NCI-H2227 (cell line): Measurements from ENCODE around the gene GLRX3.
A peak's percentile ranks its signal among the peaks of the same experiment; 100 is the strongest.
"Not testable (repeated sequence)": the region's sequence is repeated elsewhere in the genome, so short reads cannot be mapped to it uniquely, and the experiment has no call there.

ENCODE experiments used
- DNase-seq: peaks from one replicate; lab custom pipeline; 2025; ENCODE audit not compliant: unreplicated experiment; lab: John Stamatoyannopoulos, UW

GLRX3 gene

DNA sequence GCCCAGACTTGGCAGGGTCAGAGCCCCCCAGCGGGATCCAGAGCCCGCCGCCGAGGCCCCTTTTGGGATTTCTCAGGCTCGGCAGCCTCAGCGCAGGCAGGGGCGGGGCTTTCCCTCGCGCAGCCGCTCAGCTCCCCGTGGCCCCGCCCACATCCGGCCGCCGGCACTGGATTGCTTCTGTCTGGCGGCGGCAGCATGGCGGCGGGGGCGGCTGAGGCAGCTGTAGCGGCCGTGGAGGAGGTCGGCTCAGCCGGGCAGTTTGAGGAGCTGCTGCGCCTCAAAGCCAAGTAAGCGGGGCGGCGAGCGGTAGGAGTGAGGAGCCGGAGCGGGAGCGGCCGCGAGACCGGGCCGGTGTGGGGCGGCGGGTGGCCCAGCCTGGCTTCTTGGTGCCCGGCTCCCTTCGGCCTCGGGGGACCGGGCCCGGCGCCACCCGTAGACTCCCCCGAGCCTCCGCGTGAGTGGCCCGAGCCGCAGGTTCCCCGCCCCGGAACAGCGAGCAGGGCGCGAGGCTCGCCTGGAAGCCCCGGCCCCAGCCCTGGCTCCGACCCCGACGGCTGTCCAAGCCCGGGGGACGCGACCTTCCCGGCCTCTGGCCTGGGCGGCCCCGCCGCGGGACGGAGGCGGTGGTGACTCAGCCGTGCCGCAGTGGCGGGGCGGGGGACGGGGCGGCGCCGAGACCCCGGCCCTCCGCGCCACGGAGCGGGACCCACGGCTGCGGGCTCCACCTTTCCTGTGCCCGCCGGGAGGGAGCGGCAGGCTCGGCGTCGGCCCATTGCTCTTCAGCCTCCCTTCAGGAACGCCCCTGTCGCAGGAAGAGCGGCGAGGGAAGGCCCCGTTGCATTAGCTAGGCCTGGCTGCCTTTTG, at the start of gene GLRX3:
GLRX3 (plus strand) TSS at position 166 of the 864 bp plus-strand sequence; CDS start at position 196, 30 bp downstream.
- DNase-seq, result peak; percentile 86

DNA sequence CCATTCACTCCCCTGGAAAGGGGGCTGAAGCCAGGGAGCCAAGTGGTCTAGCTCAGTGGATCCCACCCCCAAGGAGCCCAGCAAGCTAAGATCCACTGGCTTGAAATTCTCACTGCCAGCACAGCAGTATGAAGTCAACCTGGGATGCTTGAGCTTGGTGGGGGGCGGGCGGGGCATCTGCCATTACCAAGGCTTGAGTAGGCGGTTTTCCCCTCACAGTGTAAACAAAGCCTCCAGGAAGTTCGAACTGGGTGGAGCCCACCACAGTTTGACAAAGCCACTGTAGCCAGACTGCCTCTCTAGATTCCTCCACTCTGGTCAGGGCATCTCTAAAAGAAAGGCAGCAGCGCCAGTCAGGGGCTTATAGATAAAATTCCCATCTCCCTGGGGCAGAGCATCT, 45.6 kb upstream of the GLRX3 start:
- not testable (repeated sequence) for DNase-seq

DNA sequence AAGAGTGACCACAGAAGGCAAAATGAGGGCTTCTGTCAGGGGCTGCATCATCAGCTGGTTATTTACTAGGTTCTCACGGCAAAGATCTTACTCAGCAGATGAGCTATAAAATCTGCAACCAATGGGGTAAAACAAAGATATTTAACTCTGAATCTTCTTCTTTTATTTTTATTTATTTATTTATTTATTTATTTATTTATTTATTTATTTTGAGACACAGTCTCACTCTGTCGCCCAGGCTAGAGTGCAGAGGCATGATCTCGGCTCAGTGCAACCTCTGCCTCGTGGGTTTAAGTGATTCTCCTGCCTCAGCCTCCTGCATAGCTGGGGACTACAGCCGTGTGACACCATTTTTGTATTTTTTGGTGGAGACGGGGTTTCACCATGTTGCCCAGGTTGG, 36.8 kb upstream of the GLRX3 start:
- DNase-seq, result no peak

DNA sequence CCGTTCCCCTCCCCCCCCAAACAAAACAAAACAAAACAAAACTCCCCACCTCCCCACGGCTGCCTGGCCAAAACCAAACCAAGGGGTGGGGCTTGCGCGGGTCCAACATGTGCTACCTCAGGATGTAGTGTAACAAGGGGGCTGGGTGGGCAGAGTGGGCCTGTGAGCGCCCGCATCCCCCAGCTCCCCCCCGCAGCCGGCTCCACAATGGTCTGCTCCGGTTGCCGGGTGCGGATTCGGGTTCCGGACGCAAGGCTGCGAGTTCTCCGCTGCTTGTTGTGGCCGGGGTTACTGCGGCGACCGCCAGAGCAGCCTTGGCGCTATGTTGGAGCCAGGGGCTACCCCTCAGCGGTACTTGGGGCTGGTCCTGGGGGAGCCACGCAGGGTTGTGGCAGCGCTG, 30.5 kb upstream of the GLRX3 start:
- no peak for DNase-seq

DNA sequence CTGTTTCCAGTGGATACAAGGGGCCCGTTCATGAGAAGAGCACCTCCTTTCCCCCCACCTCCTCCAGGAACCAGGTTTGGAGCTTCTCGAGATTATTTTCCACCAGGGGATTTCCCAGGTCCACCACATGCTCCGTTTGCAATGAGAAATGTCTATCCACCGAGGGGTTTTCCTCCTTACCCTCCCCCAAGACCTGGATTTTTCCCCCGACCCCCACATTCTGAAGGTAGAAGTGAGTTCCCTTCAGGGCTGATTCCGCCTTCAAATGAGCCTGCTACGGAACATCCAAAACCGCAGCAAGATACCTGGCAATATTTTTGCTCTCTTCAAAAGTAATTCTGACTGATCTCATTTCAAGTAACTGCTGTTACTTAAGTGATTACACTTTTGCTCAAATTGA, 28.0 kb upstream of the GLRX3 start:
- DNase-seq, result not testable (repeated sequence)

DNA sequence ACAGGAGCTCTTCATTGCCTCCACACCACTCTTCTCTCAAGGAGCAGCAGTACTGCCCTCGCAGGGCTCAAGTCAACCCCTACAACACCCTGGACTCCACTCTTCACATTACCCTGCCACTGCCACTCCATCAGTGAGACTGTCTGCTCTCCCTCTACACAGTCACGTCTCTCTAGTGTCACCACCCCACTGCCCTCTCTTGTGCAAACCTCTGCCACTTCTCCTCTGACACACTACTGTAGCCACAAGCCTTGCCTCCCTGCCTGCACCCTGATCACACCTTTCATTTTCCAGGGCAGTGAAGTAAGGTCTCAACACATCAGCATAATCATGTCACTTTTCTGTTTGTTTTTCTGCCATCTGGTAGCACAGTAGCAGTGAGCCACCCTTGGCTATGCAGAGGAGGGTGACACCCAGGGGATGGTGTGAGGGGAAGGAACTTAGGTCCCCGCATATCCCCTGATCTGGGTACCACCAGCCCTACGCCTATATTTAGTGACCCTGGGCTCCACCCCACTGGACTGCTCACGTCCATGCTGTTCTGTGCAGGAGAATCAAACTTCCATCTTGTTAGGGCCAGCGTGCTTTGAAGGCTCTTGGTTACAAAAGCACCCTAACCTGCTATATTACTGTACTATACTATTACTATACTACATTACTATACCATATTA, 27.1 kb upstream of the GLRX3 start:
- no peak for DNase-seq

DNA sequence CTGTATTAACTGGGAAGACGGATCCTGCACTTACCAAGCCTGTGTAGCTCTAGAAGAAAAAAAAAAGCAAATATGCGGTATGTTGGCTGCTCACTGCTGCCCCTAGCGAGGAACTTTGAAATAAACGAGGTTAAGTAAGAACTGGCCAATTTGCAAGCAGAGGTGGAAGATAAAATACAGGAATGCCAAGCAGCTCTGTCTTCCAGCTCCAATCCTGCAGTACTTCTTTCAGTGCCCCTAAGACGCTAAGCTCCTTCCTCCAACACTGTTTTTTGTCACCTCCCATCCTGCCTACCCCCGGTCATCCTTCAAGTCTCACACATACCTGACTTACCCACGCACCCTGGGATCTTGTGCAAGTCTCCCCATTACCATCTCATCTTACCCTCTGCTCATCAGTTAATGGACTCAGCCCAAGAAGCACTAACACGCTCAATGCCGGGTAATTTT, 26.4 kb upstream of the GLRX3 start:
- DNase-seq, result peak; percentile 75

DNA sequence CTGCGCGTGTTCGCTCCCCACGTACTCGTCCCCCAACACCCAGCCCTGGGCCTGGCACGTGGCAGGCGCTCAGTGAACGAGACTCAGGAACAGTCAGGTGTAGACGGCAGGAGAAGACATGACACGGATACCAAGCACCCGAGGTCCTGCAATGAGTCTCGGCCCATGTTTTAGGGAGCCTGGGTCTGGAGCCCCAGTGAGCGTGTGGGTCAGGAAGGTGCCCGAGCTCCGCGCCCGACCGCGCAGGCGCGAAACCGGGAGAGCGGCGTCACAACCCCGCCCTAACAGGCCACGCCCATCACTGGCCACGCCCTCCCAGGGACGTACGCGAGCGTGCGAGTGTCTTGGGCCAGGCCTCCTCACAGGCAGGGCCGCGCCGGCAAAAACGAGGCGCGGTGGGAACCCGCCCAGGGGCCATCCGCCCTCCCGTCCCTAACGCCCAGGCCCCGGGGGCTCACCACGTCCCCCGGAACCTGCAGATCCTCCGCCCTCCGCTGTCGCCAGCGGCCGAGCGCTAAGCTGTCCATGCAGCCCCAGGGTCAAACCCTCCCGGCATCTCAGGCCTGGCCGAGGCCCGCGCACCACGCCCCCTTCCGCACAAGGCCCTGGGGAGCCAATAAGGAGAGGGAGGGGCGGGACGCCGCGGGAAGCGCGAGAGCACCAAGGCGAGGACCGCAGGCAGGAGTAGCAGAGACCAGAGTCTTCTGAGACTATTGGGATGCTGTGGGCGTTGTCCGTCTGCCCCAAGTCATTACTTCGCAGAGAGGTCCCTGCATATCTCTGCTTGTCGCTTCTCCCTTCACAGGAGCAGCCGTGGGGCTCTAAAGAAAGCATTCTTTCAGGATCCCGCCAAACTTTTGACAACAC, 25.7 kb upstream of the GLRX3 start, which contains the start of gene C10orf143:
C10orf143 (minus strand) TSS at position 585 of the 867 bp plus-strand sequence; CDS start at position 527, 58 bp downstream.
- DNase-seq, result peak; percentile 92

DNA sequence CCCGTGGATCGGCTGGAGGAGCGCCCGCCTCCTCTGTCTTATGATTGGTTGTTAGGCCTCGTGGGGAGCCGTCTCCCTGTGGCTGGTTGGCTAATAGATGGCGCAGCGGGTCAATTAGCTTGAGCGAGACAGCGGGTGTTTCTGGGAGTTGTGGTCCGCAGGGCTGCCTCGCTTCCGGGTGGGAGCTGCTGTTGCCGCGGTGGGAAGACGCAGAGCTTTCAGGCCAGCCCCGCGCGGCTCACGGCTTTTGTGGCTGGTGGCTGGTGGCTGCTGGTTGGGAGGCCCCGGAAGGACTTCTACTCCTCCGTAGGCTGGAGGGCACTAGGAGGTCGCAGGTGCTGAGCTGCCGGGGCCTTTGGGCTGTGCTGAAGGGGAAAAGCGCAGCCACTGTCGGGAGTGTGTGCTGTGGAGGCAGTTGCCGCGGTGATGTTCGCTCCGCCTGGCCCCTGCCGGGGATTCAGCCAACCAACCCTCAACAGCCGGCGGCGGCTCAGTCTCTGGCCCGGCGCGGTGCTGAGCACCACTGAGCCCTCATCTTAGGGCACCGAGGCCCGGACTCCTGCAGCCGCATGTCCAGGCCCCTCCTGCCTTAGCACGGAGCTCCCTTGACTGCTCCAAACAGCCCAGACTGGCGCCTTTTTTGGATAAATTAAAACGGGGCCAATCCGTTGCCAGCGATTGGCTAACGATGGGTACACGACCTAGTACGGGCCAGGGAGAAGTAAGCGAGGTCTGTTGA, 24.9 kb upstream of the GLRX3 start:
- peak; percentile 94 for DNase-seq

DNA sequence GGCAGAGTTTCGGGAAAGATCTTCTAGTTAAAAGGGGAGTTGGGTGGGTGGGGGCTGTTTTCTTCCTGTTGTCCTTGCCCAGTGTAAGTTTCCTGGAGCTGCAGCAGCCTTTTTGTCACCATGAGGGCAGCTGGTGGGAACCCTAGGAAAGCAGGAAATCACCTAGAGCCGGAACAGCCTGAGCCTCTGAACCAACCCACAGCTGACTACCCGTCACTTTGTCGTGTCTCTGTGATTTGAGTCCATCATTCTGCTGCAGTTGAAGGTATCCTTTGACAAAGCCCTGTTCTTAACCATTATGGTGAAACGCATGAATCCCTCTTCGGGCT, 24.4 kb upstream of the GLRX3 start:
- DNase-seq, result no peak

DNA sequence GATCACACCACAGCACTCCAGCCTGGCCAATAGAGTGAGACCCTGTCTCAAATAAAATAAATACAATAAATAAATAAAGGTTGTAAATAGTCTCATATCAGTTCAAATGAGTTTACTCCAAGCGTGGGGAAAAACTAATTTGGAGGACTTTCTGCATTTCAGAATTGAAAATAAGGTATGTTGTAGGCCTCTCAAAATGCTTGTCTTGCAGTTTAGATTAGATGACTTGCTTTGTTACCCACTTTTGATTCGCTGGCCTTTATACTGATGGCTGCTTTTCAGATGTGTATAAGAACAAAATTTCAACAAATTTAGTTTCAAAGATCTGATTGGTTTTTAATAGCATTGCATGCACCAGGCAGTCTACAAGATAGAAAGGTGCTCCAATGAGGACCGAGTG, 23.4 kb upstream of the GLRX3 start:
- no peak for DNase-seq

DNA sequence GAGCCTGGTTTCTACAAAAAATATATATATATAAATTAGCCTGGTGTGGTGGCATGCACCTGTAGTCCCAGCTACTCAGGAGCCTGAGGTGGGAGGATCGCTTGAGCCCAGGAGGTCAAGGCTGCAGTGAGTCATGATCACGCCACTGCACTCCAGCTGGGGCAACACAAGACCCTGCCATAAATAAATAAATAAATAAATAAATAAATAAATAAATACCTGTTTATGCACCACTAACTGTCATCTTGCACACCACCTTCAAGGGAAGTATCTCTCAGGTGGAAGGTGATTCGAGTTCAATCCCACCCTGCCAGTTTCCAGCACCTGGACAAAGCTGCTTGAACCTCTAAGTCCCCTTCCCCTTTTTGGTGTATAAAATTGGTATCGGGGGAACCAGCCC, 19.2 kb upstream of the GLRX3 start:
- not testable (repeated sequence) for DNase-seq

DNA sequence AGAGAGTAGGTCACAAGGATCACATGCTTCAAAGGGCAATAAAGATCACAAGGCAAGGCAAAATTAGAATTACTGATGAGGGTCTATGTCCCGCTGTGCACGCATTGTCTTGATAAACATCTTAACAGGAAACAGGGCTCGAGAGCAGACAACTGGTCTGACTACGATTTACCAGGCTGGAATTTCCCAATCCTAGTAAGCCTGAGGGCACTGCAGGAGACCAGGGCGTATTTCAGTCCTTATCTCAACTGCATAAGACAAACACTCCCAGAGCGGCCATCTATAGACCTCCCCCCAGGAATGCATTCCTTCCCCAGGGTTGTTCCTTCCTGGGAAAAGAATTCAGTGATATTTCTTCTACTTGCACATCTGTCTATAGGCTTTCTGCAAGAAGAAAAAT, 18.7 kb upstream of the GLRX3 start:
- not testable (repeated sequence) for DNase-seq

DNA sequence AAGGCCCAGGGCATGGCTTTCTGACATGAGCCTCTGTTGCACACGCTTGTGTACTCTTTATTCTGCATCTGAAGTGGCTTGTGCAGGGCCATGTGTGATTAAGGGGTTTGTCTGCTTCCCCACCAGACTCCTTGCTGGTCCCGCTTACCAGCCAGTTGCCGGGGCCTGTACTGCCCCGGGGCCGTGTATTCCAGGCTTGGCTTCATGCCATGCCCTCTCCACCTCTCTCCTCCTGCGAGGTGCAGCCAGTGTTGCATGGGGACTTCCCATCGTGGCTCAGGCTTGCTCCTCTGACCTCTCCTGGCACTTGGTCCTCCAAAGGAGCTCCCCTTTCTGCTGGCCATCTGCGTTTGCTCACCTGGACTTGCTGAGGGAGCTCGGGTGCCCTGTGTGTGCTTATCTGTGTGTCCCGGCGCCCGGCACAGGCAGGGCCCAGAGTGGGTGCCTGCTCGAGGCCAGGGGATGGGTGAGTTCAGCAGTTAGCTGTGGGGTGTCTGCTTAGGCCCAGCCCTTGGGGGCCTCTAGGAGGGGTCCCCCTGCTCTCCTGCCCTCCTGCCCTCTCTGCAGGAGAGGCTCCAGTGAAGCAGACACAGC, 14.6 kb upstream of the GLRX3 start:
- no peak for DNase-seq

DNA sequence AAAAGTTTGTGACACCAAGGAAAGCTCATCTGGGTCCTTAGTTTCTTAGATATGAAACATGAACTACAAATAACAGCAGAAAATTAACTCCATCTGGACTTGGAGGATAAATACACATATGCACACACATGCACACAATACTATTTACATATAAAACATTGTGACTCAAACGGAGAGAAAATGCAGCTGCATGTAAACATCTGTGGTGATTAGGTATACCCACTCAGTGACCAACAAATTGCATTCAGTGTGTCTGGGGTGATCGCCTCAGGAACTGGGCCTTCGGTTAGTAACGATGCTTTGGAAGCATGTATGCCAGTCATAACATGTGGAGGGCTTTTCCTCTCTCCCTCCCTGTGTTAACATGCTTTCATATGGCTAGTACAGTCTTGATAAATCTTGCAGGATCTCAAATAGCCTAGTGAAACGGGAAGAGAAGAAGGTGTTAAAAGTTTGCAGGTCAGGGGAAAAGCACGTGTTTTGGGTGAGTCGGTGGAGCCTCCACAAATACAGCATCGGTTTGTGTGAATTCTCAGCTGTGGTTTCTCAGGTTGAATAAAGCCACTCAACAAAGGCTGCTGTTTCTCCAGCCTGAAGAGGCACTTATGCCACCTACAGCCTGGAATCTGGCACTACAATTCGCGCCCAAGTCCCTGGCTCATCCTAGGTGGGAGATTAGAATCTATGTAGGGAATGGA, 8.7 kb upstream of the GLRX3 start:
- DNase-seq, result peak; percentile 57

DNA sequence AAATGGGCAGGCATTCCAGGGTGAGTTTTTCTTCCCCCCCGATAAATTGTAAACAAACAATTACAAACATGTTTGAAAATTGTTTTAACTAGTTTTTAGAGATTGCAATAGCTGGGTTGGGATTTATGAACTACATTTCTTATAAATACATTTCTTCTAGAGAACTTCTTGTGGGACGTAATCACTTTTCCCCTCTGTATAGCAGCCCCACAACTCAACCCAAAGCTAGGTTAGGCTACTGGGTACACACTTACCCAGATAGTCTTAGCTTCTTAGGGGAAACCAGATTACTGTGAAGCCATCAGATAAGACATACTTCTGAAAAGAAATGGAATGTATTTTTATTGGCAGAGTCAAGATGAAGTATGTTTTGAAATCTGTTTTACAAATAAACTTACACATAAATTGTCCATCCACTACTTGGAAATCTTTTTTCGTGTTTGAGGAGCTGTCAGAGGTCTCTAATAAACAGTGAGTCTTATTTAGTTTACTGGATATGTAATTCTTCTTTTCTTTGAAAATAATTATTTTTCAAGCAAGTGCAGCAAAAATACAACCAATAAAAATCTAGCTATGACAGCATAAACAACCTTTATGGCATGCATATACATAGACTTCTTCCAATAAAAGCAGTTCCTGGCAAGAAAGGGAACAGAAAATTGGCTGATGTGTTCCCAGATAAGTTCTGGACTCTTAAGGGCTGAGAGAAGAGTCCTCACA, 8.0 kb upstream of the GLRX3 start:
- no peak for DNase-seq

DNA sequence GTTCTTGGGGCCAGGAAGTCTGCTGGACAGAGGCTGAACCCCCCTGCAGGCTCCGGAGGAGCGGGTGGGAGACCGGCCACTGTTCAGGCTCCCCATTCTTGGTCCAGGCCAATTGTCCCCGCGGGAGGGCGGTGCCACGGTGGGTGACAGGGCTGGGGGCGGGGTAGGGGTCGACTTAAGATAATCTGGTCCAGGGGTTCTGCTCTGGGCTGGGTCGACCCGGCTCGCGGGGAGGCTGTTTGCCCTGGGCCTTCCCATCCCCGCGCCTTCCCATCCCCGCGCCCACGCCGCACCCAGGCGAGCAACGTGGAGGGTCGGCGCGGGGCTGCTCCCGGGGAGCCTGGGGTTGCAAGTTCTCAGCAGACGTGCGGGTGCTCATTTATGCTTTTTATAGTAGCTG, 7.3 kb upstream of the GLRX3 start:
- DNase-seq, result no peak

DNA sequence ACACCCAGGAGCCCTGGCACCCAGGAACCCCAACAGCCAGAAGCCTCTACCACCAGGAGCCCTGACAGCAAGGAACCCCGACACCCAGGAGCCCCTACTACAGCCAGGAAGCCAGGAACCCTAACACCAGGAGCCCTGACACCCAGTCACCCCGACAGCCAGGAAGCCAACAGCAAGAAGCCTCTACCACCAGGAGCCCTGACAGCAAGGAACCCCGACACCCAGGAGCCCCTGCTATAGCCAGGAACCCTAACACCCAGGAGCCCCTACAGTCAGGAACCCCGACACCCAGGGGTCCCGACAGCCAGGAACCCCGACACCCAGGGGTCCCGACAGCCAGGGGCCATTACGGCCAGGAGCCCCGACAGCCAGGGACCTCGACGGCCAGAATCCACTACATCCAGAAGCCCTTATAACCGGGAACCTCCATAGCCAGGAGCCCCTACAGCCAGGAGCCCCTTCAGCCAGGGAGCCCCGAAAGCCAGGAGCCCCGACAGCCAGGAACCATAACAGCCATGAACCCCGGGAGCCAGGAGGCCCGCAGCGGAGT, 440 bp upstream of the GLRX3 start:
- no peak for DNase-seq

DNA sequence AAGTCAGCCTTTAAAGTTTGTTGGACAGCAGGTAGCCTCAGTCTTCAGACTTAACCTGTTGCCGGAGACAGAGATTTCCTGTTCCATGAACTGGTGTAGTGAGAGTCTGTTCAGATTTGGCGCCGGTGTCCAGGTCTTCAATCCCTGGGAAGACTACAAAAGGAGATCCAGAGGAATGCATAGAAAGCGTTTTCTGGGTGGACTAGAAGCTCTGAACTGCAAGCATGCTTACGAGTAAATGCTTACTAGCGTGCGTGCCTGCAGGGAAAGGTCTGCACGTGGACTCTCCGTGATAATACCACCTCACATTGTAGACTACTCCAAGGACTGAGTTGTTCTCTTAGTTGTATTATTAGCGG, 878 bp downstream of the GLRX3 start:
- peak; percentile 23 for DNase-seq
